SK-N-SH (cell line): ENCODE data around the gene CMA1. TPM values are rescaled to one million over a fixed set of nuclear protein-coding genes. Genes with fewer than 3 reads are reported as not detected.
A peak's percentile ranks its signal among the peaks of the same experiment; 100 is the strongest.

Experiments
- CTCF ChIA-PET: fragments of 300-600, 350-600 bp; formaldehyde crosslinking; extraction: SDS; loops from one replicate; lab custom pipeline; 2021; lab: Yijun Ruan, JAX
- POLR2A ChIA-PET: fragments of 350-600 bp; sonication (Branson Sonifier 250); formaldehyde crosslinking; extraction: SDS; loops from one replicate; lab custom pipeline; 2020; ENCODE audit warnings: antibody characterized with exemption, inconsistent platforms; lab: Yijun Ruan, JAX
- DNase-seq: peaks from one replicate; pipeline ENCODE4 v3.0.0; 2012
- H2AFZ ChIP-seq: fragments of 200-600 bp; sonication (generic); 2 replicates; pipeline ENCODE4 v1.8.1; 2016; ENCODE audit warnings: antibody characterized with exemption, mild to moderate bottlenecking, low read depth
- H3F3A ChIP-seq: fragments of 200-600 bp; sonication (generic); replicated peaks from 2 replicates; pipeline ENCODE3; 2016; ENCODE audit warnings: antibody characterized with exemption, mild to moderate bottlenecking; ENCODE audit not compliant: insufficient read depth
- H3K27ac ChIP-seq, 2 experiments: fragments of 200-500 bp in 1 of 2; fragments of 200-600 bp in 1 of 2; sonication (Bioruptor generic) in 1 of 2; sonication (generic), shearing (Covaris generic) in 1 of 2; 2 replicates each; pipeline versions ENCODE4 v1.5.1 to v1.6.1; 2014 to 2016; ENCODE audit warnings: low read depth in 2 of 2, inconsistent platforms in 1 of 2, low read length in 1 of 2, mild to moderate bottlenecking in 1 of 2, mixed read lengths in 1 of 2
- H3K27me3 ChIP-seq: fragments of 200-600 bp; sonication (generic), shearing (Covaris generic); 2 replicates; pipeline ENCODE4 v1.6.1; 2016; ENCODE audit warnings: mixed run types; ENCODE audit not compliant: insufficient read depth
- H3K36me3 ChIP-seq, 2 experiments: fragments of 200-500 bp in 1 of 2; fragments of 200-600 bp in 1 of 2; sonication (Bioruptor generic) in 1 of 2; sonication (generic) in 1 of 2; replicated peaks in 1 of 2; 2 replicates each; pipeline versions ENCODE3 to v1.5.1; 2014 to 2016; ENCODE audit warnings: low read length in 1 of 2, mild to moderate bottlenecking in 1 of 2; ENCODE audit not compliant: insufficient read depth in 2 of 2, control insufficient read depth in 1 of 2
- H3K4me1 ChIP-seq, 2 experiments: fragments of 200-500 bp in 1 of 2; fragments of 200-600 bp in 1 of 2; sonication (Bioruptor generic) in 1 of 2; sonication (generic), shearing (Covaris generic) in 1 of 2; 2 replicates each; pipeline versions ENCODE4 v1.5.1 to v1.6.1; 2014 to 2016; ENCODE audit warnings: low read depth in 1 of 2, low read length in 1 of 2, mixed run types in 1 of 2; ENCODE audit not compliant: insufficient read depth in 2 of 2, control insufficient read depth in 1 of 2
- H3K4me2 ChIP-seq: fragments of 200-600 bp; sonication (generic), shearing (Covaris generic); 2 replicates; pipeline ENCODE4 v1.6.1; 2017; ENCODE audit warnings: mixed run types
- H3K4me3 ChIP-seq, 2 experiments: fragments of 200-500 bp in 1 of 2; fragments of 200-600 bp in 1 of 2; sonication (Bioruptor generic) in 1 of 2; sonication (generic), shearing (Covaris generic) in 1 of 2; 2 replicates each; pipeline versions ENCODE4 v1.5.1 to v1.8.1; 2014 to 2016; ENCODE audit warnings: low read depth in 2 of 2, inconsistent platforms in 1 of 2, low read length in 1 of 2, mild to moderate bottlenecking in 1 of 2, mixed read lengths in 1 of 2, moderate library complexity in 1 of 2
- H3K79me2 ChIP-seq: fragments of 200-600 bp; sonication (generic); 2 replicates; pipeline ENCODE4 v1.8.1; 2017; ENCODE audit warnings: mild to moderate bottlenecking; ENCODE audit not compliant: insufficient read depth
- H3K9ac ChIP-seq: fragments of 200-600 bp; sonication (generic); 2 replicates; pipeline ENCODE4 v1.6.1; 2017; ENCODE audit warnings: mixed run types
- H3K9me2 ChIP-seq: fragments of 200-600 bp; sonication (generic); 2 replicates; pipeline ENCODE4 v1.6.1; 2017; ENCODE audit warnings: mixed run types
- H3K9me3 ChIP-seq: fragments of 200-600 bp; sonication (generic); 2 replicates; pipeline ENCODE4 v1.6.1; 2017; ENCODE audit warnings: mixed run types, mild to moderate bottlenecking, moderate library complexity
- H4K20me1 ChIP-seq: fragments of 200-600 bp; sonication (generic); 2 replicates; pipeline ENCODE4 v1.6.1; 2017; ENCODE audit warnings: mild to moderate bottlenecking, mixed run types; ENCODE audit not compliant: insufficient read depth
- EP300 ChIP-seq, 2 experiments: IDR thresholded peaks; 2 replicates each; pipeline versions ENCODE4 v1.4.0 to v1.6.1; 2012; ENCODE audit warnings: borderline replicate concordance in 1 of 2, low read depth in 1 of 2, low read length in 1 of 2
- GABPA ChIP-seq: IDR thresholded peaks from 2 replicates; pipeline ENCODE4 v1.4.0; 2012; ENCODE audit warnings: low read depth, mild to moderate bottlenecking
- MAX ChIP-seq: IDR thresholded peaks from 2 replicates; pipeline ENCODE4 v1.4.0; 2012; ENCODE audit warnings: low read depth
- REST ChIP-seq: IDR thresholded peaks from 2 replicates; pipeline ENCODE4 v1.6.1; 2012; ENCODE audit warnings: mild to moderate bottlenecking, low read depth, low read length, moderate library complexity
- USF1 ChIP-seq: IDR thresholded peaks from 2 replicates; pipeline ENCODE4 v1.4.0; 2012; ENCODE audit warnings: low read depth, borderline replicate concordance
- ZBTB33 ChIP-seq: IDR thresholded peaks from 2 replicates; pipeline ENCODE4 v1.4.0; 2012; ENCODE audit warnings: low read depth, borderline replicate concordance
- WGBS: methylation state at CpG from one replicate; pipeline ENCODE4 v1.1.6; 2017; ENCODE audit warnings: low lambda C conversion rate; 5-methylcytosine and 5-hydroxymethylcytosine counted together
- polyA plus RNA-seq, 3 experiments: library from polyadenylated mRNA; depleted of rRNA; stranded (reverse); fragments of >200 nt; gene quantifications; 2 replicates each; pipeline ENCODE4 v1.2.3, GENCODE V29; 2012

Gene CMA1
- polyA plus RNA-seq, 1 of the 3 experiments (the other 2 are of a cell fraction) = not detected

GRCh38 chr14:24514209-24514608 is 6.1 kb upstream of the CMA1 start (continued):
- TF ChIP-seq USF1 = no peak
- TF ChIP-seq GABPA = no peak
- no peak for TF ChIP-seq MAX
- no peak for TF ChIP-seq EP300 (IDR thresholded peaks at IDR 0.05; ENCODE audit: borderline replicate concordance in 1 of 2, low read depth in 1 of 2, low read length in 1 of 2)

GRCh38 chr14:24513009-24513408 is 4.9 kb upstream of the CMA1 start:
- no peak overlapping the region for H3K27ac ChIP-seq
- no peaks in the 10 kb centered on the region for H3K36me3 ChIP-seq
- no peak overlapping the region for H3K4me2 ChIP-seq
- 0% methylated on average over 2 of the region's 2 CpGs for WGBS
- H3K79me2 ChIP-seq = no peaks in the 10 kb centered on the region
- no peaks in the 10 kb centered on the region for H3K4me1 ChIP-seq
- POLR2A ChIA-PET = no interaction called here
- no peak for DNase-seq
- no peaks in the 10 kb centered on the region for H3F3A ChIP-seq
- H3K9me3 ChIP-seq = no peaks in the 10 kb centered on the region
- no peaks in the 10 kb centered on the region for H3K27me3 ChIP-seq
- no peak overlapping the region for H2AFZ ChIP-seq
- H3K9ac ChIP-seq = no peak overlapping the region
- no peaks in the 10 kb centered on the region for H3K9me2 ChIP-seq
- no peaks in the 10 kb centered on the region for H4K20me1 ChIP-seq
- TF ChIP-seq REST = peak; percentile 95
- no peak for TF ChIP-seq ZBTB33
- no peak for TF ChIP-seq MAX
- no peak for TF ChIP-seq GABPA
- no peak overlapping the region for H3K4me3 ChIP-seq
- CTCF ChIA-PET = no interaction called here
